Measurements from ENCODE around the gene ZNF592. TPM values are rescaled to one million over a fixed set of nuclear protein-coding genes. Genes with fewer than 3 reads are reported as not detected.

The ZNF592 gene
- total and polyA plus RNA-seq, 11 donors = 9.7 to 28.6 (median 21.2) TPM

DNA sequence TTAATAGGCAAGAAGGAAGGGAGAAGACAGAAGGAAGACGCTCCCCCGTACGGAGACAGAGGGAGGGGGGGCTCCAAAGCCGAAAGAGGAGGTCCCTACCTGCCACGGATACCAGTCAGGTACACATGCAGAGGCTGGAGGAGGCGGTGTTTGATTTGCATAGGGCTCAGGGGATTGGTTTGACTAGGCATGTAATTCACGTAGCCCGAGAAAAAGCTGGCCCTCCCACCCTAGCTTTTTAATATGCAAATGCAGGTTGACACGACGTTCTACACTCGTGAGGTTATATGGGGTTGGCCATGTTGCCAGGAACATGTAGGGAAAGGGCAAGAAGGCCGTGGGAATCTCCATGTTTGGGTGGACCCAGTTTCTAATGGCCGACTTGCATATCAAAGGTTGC lies 29.8 kb downstream of the ZNF592 start:
- DNase-seq (no peak), ATAC-seq (no peak)
- TF ChIP-seq, protein P1, sequence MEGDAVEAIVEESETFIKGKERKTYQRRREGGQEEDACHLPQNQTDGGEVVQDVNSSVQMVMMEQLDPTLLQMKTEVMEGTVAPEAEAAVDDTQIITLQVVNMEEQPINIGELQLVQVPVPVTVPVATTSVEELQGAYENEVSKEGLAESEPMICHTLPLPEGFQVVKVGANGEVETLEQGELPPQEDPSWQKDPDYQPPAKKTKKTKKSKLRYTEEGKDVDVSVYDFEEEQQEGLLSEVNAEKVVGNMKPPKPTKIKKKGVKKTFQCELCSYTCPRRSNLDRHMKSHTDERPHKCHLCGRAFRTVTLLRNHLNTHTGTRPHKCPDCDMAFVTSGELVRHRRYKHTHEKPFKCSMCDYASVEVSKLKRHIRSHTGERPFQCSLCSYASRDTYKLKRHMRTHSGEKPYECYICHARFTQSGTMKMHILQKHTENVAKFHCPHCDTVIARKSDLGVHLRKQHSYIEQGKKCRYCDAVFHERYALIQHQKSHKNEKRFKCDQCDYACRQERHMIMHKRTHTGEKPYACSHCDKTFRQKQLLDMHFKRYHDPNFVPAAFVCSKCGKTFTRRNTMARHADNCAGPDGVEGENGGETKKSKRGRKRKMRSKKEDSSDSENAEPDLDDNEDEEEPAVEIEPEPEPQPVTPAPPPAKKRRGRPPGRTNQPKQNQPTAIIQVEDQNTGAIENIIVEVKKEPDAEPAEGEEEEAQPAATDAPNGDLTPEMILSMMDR (IDR thresholded peaks at IDR 0.05) = no peak
- TF ChIP-seq POLR2A (IDR thresholded peaks at IDR 0.05) = no peak
- peaks cover 0 to 30% (median 8%) of the 10 kb centered on the region in 12 donors for H3K4me1 ChIP-seq
- intact Hi-C loops (cut with DNase I) = loop anchor here in 1 of 10 donors (10.0 kb wide), 1 partner anchor 193 kb away; no protein-coding TSS in a partner anchor
- H3K27me3 ChIP-seq = no peaks in the 10 kb centered on the region
- no peaks in the 10 kb centered on the region for H3K9me3 ChIP-seq
- WGBS, 4 donors = 80 to 88% (median 84%) methylated on average over 13 of the region's 13 CpGs
- no peak overlapping the region for H3K27ac ChIP-seq
- H3K4me3 ChIP-seq = no peak overlapping the region
- peaks cover 0 to 75% (median 47%) of the 10 kb centered on the region in 9 donors for H3K36me3 ChIP-seq

DNA sequence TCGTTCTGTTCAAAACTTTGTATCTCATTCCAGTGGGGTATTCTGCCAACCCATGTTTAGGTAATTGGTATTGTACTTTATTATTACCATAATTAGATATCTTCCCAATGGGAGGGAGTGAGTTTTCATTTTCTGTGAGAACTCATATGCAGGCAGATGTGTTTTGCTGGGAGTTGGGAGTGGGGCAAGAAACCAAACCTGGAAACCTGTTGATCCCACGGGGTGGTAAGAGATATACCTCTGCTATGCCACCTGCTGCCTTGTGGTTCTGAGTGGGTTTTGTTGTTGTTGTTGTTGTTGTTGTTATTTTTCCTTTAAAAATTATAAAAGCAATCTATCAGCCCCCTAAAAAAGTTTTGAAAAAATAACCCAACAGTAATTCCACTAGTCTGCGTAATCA lies 32.1 kb downstream of the ZNF592 start:
- H3K4me1 ChIP-seq = peaks cover 0 to 38% (median 10%) of the 10 kb centered on the region in 12 donors
- H3K9me3 ChIP-seq = no peaks in the 10 kb centered on the region
- TF ChIP-seq POLR2A (IDR thresholded peaks at IDR 0.05) = no peak
- TF ChIP-seq, protein P1 (IDR thresholded peaks at IDR 0.05) = no peak
- no peaks in the 10 kb centered on the region for H3K27me3 ChIP-seq
- H3K4me3 ChIP-seq = no peak overlapping the region
- WGBS, 4 donors = 84 to 92% (median 89%) methylated on average over 3 of the region's 3 CpGs
- H3K36me3 ChIP-seq = peaks cover 0 to 77% (median 61%) of the 10 kb centered on the region in 9 donors
- DNase-seq (no peak), ATAC-seq (no peak)
- H3K27ac ChIP-seq = no peak overlapping the region
- intact Hi-C loops (cut with DNase I) = loop anchor here in 3 of 10 donors (2.0 to 10.0 kb wide), 3 partner anchors 14 to 186 kb away; no protein-coding TSS in a partner anchor

DNA sequence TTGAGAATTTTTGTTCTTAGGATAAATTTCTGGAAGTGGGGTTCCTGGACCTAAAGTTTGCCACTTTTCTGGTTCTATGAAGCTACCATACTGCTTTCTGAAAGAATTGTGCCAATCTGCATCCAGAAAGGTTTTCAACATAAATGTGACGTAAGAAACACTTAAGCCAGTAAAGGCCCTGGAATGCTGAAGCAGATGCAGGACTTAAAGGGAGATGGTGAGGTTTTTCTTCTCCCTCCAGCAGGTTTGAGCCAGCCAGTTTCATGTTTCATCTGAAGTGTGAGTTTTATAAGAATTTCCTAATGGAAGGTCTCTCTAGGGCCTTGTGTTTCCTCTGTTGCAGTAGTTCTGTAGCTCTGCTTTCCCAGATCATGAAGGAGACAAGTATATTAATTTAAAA lies 33.1 kb downstream of the ZNF592 start:
- Histone ChIP-seq H3K4me3 (no peak overlapping the region), H3K27ac (no peak overlapping the region), H3K4me1 (peaks cover 0 to 42% (median 16%) of the 10 kb centered on the region in 12 donors), H3K27me3 (no peaks in the 10 kb centered on the region), H3K9me3 (no peaks in the 10 kb centered on the region), H3K36me3 (peaks cover 0 to 79% (median 67%) of the 10 kb centered on the region in 9 donors)
- WGBS, 4 donors = 86 to 92% (median 89%) methylated on average over 1 of the region's 1 CpG
- intact Hi-C loops (cut with DNase I) = loop anchor here in 3 of 10 donors (2.0 to 10.0 kb wide), 3 partner anchors 15 to 187 kb away; no protein-coding TSS in a partner anchor
- TF ChIP-seq POLR2A (IDR thresholded peaks at IDR 0.05) = no peak
- TF ChIP-seq, protein P1 (IDR thresholded peaks at IDR 0.05) = no peak
- ATAC-seq (no peak), DNase-seq (no peak)

DNA sequence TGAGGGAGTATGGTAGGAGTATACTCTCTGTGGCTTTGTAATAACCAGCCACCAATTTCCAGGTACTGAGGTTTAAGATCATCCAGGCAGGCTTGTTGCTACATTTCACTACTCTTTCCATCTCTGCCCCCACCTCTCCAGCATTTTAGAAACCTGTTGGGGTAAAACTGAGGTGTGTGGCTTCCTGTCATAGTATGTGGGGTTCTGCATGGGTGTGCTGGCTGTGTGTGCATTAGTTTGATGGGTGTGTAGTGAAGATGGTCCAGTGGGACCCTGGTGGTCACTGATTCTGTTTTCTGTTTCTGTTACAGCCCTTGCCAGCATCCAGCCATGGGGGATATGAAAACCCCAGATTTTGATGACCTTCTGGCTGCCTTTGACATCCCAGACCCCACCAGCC lies 34.0 kb downstream of the ZNF592 start:
- peaks cover 0 to 83% (median 67%) of the 10 kb centered on the region in 9 donors for H3K36me3 ChIP-seq
- ATAC-seq (no peak), DNase-seq (no peak)
- no peak overlapping the region for H3K27ac ChIP-seq
- intact Hi-C loops (cut with DNase I) = loop anchor here in 2 of 10 donors (10.0 kb wide), 2 partner anchors 58 to 188 kb away; no protein-coding TSS in a partner anchor
- no peak overlapping the region for H3K4me3 ChIP-seq
- peaks cover 0 to 41% (median 22%) of the 10 kb centered on the region in 12 donors for H3K4me1 ChIP-seq
- H3K27me3 ChIP-seq = no peaks in the 10 kb centered on the region
- TF ChIP-seq POLR2A (IDR thresholded peaks at IDR 0.05) = no peak
- TF ChIP-seq, protein P1 (IDR thresholded peaks at IDR 0.05) = no peak
- H3K9me3 ChIP-seq = no peaks in the 10 kb centered on the region

Data from heart left ventricle (tissue), 16 donors.